GM20000 (cell line): ENCODE measurements around the gene CRTC3.
"Not testable (repeated sequence)": the region's sequence is repeated elsewhere in the genome, so short reads cannot be mapped to it uniquely, and the experiment has no call there.

Experiments used
- DNase-seq: peaks from one replicate; pipeline ENCODE4 v3.0.0; 2012; ENCODE audit warnings: low spot score
- CTCF ChIP-seq: IDR thresholded peaks from 2 replicates; pipeline ENCODE4 v1.5.1; 2012; ENCODE audit warnings: mild to moderate bottlenecking, control low read depth; ENCODE audit errors: extremely low read depth, missing control alignments

The CRTC3 gene

DNA sequence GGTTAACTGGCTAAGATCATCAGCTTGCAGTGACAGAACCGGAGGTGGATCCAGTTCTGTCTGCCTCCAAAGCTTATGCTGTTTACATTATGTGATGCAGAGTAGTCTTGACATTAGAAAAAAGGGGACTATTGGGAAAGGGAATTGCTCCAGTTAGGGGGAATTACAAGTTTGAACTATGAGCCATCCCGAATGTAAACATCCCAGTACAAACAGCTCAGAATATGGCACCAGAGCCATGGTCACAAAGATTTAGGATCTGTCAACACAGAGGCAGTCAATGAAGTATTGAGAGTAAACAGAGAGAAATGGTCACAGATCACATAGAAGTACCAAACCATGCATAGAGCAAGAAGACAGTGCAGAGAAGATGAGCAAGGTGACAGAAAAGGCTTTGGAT lies 39.8 kb upstream of the CRTC3 start:
- DNase-seq: no peak
- TF ChIP-seq CTCF: no peak

GRCh38 chr15:90493647-90494046 lies 36.1 kb upstream of the CRTC3 start:
- DNase-seq: no peak
- TF ChIP-seq CTCF: no peak

DNA sequence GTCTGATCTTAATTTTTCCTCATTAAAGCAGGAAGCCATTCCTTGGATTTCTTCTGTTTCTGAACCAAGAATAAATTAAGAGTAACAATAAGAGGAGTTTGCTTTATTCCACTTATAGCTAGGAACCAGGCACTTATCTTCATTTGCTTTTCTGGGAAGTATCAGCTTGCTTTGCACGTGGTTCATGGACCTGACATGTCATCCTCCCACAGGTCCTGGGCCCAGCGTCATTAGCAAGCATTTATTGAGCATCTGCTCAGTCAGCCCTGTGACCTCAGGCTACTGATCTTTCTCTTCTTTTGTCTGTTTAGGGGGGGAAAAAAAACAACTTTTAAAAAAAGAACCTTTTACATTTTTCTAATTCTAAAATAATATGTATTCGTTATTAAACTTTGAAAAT lies 34.7 kb upstream of the CRTC3 start:
- DNase-seq: no peak
- no peak for TF ChIP-seq CTCF

GRCh38 chr15:90496791-90497190 lies 32.9 kb upstream of the CRTC3 start:
- no peak for TF ChIP-seq CTCF
- no peak for DNase-seq

DNA sequence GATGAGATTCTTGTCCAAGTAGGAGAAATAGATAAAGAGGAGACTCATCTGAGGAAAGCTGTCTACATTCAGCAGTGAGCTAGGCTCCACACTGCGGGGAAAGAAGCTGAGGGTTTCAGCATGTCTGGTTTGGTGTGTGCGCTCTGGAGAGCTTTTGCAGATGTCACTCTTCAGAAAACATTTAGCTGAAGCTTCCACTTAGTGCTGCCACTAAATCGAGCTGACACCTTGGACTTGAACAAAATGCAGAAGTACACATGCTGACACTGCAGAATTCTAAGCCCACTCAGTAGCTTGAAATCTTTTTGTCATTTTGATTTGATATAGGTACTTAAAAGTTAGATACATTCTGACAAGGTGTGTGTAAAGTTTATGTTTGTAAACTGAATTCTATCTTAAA lies 32.3 kb upstream of the CRTC3 start:
- DNase-seq: no peak
- TF ChIP-seq CTCF: no peak

DNA sequence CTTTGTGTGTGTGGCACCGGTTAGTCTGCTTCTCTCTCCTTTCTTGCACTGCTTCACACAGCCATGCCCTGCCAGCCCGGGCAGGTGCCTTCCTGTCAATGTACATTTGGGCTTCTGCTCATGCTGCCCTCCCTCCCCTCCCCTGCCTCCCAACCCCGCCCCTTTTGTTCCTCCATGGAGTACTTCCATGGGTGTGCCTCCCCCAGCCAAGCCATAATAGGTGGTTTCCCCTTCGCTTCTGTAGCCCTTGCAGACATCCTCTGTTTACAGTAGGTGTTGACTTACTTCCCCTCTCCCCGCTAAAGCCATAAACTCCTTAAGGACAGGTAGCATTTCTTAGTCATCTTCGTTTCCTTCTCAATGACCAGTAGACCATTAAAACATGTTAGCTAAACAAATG lies 31.8 kb upstream of the CRTC3 start:
- TF ChIP-seq CTCF: no peak
- DNase-seq: no peak

GRCh38 chr15:90500171-90500570 lies 29.6 kb upstream of the CRTC3 start:
- TF ChIP-seq CTCF: no peak
- no peak for DNase-seq

- no peak for TF ChIP-seq CTCF
- DNase-seq: no peak
Measured at GRCh38 chr15:90501898-90502297, 27.8 kb upstream of the CRTC3 start.

- not testable (repeated sequence) for DNase-seq
Measured at GRCh38 chr15:90510781-90511180, 18.9 kb upstream of the CRTC3 start.

DNA sequence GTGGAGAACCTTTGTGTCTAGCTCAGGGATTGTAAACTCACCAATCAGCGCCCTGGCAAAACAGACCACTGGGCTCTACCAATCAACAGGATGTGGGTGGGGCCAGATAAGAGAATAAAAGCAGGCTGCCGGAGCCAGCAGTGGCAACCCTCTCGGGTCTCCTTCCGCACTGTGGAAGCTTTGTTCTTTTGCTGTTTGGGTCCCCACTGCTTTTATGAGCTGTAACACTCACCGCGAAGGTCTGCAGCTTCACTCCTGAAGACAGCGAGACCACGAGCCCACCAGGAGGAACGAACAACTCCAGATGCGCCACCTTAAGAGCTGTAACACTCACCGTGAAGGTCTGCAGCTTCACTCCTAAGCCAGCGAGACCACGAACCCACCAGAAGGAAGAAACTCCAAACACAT lies 18.5 kb upstream of the CRTC3 start:
- not testable (repeated sequence) for DNase-seq
